Measurements from ENCODE around the gene YARS2. TPM values are rescaled to one million over a fixed set of nuclear protein-coding genes. Genes with fewer than 3 reads are reported as not detected.

The YARS2 gene
- polyA plus RNA-seq, result 22.9 TPM
- long read RNA-seq, donor 1, transcript YARS2-201 (5 exons, 2,122 nt), result major isoform, 7 of 7 reads
- long read RNA-seq, donor 1, partial matches to known transcripts, result 0 of 7 reads
- long read RNA-seq, donor 1, other reads (novel, unspliced or antisense), result 0 of 7 reads
- long read RNA-seq, donor 2, transcript YARS2-201 (5 exons, 2,122 nt), result major isoform, 12 of 12 reads
- long read RNA-seq, donor 2, partial matches to known transcripts, result 0 of 12 reads
- long read RNA-seq, donor 2, other reads (novel, unspliced or antisense), result 0 of 12 reads
- long read RNA-seq, donor 3, result 0 reads
- long read RNA-seq, donor 4, result 0 reads
- long read RNA-seq, donor 5, transcript YARS2-201 (5 exons, 2,122 nt), result major isoform, 7 of 7 reads
- long read RNA-seq, donor 5, partial matches to known transcripts, result 0 of 7 reads
- long read RNA-seq, donor 5, other reads (novel, unspliced or antisense), result 0 of 7 reads
- long read RNA-seq, donor 6, transcript YARS2-201 (5 exons, 2,122 nt), result major isoform, 12 of 17 reads
- long read RNA-seq, donor 6, partial matches to known transcripts, result 5 of 17 reads
- long read RNA-seq, donor 6, other reads (novel, unspliced or antisense), result 0 of 17 reads
- long read RNA-seq, donor 7, partial matches to known transcripts, result 0 of 2 reads
- long read RNA-seq, donor 7, other reads (novel, unspliced or antisense), result 0 of 2 reads
- long read RNA-seq, donor 8, transcript YARS2-201 (5 exons, 2,122 nt), result major isoform, 20 of 31 reads
- long read RNA-seq, donor 8, partial matches to known transcripts, result 11 of 31 reads
- long read RNA-seq, donor 8, other reads (novel, unspliced or antisense), result 0 of 31 reads
- long read RNA-seq, donor 9, transcript YARS2-201 (5 exons, 2,122 nt), result major isoform, 14 of 14 reads
- long read RNA-seq, donor 9, partial matches to known transcripts, result 0 of 14 reads
- long read RNA-seq, donor 9, other reads (novel, unspliced or antisense), result 0 of 14 reads
- long read RNA-seq, donor 10, transcript YARS2-201 (5 exons, 2,122 nt), result major isoform, 16 of 16 reads
- long read RNA-seq, donor 10, partial matches to known transcripts, result 0 of 16 reads
- long read RNA-seq, donor 10, other reads (novel, unspliced or antisense), result 0 of 16 reads
- long read RNA-seq, donor 11, transcript YARS2-201 (5 exons, 2,122 nt), result major isoform, 9 of 9 reads
- long read RNA-seq, donor 11, partial matches to known transcripts, result 0 of 9 reads
- long read RNA-seq, donor 11, other reads (novel, unspliced or antisense), result 0 of 9 reads

DNA sequence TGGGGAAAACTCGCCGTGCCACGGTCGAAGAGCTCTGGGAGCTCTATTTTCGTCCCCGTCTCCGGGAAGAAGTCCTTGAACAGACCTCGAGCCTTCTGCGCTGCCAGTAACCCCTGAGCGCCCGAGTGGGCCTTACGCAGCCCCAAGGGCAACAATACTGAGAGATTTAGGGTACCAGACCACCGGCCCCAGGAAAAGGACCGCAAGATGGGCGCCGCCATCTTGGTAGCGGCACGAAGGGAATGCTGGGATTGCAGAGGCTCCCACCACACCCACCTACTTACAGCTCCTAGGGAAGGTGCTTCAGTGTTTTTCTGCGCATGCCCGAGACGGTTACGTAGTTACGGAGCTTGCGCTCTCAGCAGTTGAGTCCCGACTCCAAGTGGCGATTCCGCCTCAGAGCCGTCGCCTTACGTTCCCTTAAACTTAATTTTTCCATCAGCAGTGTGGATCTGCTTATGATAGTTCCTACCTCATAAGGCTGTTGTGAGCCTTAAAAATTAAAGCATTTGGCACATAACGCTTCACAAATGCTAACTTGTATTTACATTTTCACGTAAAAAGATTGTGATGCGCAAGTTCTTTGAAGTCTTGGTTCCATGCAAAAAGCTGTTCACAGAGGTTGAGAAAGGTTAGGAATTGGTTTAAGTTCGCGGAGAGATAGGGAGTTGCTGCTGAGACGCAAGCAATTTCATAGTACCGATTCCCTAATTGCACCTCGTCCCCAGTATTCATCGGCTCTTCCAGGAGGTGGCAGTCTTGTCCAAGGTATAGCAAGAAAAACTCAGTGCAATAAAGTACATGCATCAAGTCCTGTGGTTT is at the start of gene YARS2:
Gene YARS2, minus strand, starts transcription at position 244 of the 822 bp plus-strand sequence. Its CDS starts 23 bp downstream, at position 221.
- Histone ChIP-seq H3K4me1 (ENCODE audit: control insufficient read depth, insufficient read depth, low read length) (peaks cover 11% of the 10 kb centered on the region), H3K36me3 (ENCODE audit: control insufficient read depth, insufficient read depth, low read length) (peaks cover 20% of the 10 kb centered on the region), H3K4me3 (ENCODE audit: low read length) (peak within 1 kb of the TSS; percentile 77), H3K27ac (ENCODE audit: low read length) (peak within 1 kb of the TSS; percentile 97), H3K9me3 (ENCODE audit: control insufficient read depth, low read depth, low read length) (no peaks in the 10 kb centered on the region), H3K27me3 (ENCODE audit: control insufficient read depth, insufficient read depth, low read length) (no peaks in the 10 kb centered on the region)
- WGBS (ENCODE audit: insufficient coverage, low lambda C conversion rate), result no CpG with 5 or more reads among the region's 39 CpGs
- peak; percentile 97 to 98 for DNase-seq

DNA sequence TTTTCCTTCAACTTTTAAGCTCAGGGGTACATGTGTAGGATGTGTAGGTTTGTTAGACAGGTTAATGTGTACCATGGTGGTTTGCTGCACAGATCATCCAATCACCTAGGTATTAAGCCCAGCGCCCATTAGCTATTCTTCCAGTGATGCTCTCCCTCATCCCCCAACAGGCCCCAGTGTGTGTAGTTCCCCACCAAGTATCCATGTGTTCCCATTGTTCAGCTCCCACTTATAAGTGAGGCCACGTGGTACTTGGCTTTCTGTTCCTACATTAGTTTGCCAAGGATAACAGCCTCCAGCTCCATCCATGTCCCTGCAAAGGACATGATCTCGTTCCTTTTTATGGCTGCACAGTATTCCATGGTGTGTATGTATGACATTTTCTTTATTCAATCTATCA is 48.6 kb upstream of the YARS2 start:
- no peak for DNase-seq
- Histone ChIP-seq H3K4me1 (ENCODE audit: control insufficient read depth, insufficient read depth, low read length) (no peaks in the 10 kb centered on the region), H3K36me3 (ENCODE audit: control insufficient read depth, insufficient read depth, low read length) (peaks cover 12% of the 10 kb centered on the region), H3K27ac (ENCODE audit: low read length) (no peak overlapping the region), H3K9me3 (ENCODE audit: control insufficient read depth, low read depth, low read length) (peaks cover 6% of the 10 kb centered on the region), H3K27me3 (ENCODE audit: control insufficient read depth, insufficient read depth, low read length) (no peaks in the 10 kb centered on the region), H3K4me3 (ENCODE audit: low read length) (no peak overlapping the region)
- WGBS (ENCODE audit: insufficient coverage, low lambda C conversion rate), result 80% methylated on average over 1 of the region's 3 CpGs

DNA sequence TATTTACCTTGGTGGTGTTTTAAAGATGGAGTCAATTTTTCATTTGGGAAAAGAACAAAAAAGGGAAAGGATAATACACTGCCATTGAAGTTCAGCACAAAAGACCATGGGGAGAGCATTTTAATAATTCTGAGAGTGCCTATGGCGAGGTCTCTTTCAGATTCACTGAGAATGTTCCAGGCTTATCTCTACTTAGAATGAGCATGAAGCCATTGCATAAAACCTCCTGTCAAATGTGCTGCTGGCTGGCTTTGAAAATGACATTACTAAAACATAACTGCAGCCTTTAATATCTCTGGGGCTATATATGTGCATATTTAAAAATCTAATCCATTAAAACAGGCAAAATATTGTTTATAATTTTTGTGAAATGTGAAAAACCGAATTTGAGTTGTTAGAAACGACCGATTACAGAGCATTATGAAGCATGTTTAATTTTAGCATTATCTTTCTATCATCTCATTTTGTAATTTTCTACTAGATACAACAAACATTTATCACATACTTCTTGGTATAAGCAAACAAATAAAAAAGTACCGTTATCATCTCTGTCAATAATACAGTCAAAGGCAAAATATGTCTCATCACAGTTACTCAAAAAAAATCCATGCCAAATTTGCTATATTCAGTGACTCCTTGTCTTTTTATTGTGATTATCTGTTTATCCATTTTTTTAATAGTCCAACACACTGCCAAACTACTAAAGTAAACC is 45.7 kb upstream of the YARS2 start:
- H3K27me3 ChIP-seq (ENCODE audit: control insufficient read depth, insufficient read depth, low read length), result no peaks in the 10 kb centered on the region
- no peaks in the 10 kb centered on the region for H3K9me3 ChIP-seq (ENCODE audit: control insufficient read depth, low read depth, low read length)
- no peak overlapping the region for H3K4me3 ChIP-seq (ENCODE audit: low read length)
- no peaks in the 10 kb centered on the region for H3K4me1 ChIP-seq (ENCODE audit: control insufficient read depth, insufficient read depth, low read length)
- 100% methylated on average over 3 of the region's 5 CpGs for WGBS (ENCODE audit: insufficient coverage, low lambda C conversion rate)
- no peak for DNase-seq
- H3K36me3 ChIP-seq (ENCODE audit: control insufficient read depth, insufficient read depth, low read length), result peaks cover 5% of the 10 kb centered on the region
- no peak overlapping the region for H3K27ac ChIP-seq (ENCODE audit: low read length)

DNA sequence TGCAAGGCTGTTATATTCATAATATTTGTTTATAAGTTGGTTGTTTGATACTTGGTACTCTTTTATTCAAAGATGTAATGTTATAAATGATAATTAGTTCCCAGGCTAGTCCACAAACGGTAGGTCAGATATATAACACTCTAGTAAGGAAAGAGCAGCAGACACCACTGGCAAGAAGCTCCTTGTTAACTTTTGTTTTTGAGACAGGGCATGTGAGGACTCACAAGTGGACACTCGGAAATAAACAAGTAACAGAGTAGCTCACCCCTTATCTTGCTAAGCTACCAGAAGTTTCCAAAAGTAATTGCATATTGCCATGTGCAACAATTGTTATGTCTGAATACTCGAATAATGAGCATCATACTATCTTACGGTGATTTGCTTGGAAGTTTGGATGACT is 38.6 kb upstream of the YARS2 start:
- no peak overlapping the region for H3K4me3 ChIP-seq (ENCODE audit: low read length)
- H3K9me3 ChIP-seq (ENCODE audit: control insufficient read depth, low read depth, low read length), result no peaks in the 10 kb centered on the region
- WGBS (ENCODE audit: insufficient coverage, low lambda C conversion rate), result 83% methylated on average over 1 of the region's 4 CpGs
- H3K27ac ChIP-seq (ENCODE audit: low read length), result no peak overlapping the region
- no peaks in the 10 kb centered on the region for H3K27me3 ChIP-seq (ENCODE audit: control insufficient read depth, insufficient read depth, low read length)
- peaks cover 20% of the 10 kb centered on the region for H3K36me3 ChIP-seq (ENCODE audit: control insufficient read depth, insufficient read depth, low read length)
- no peak for DNase-seq
- H3K4me1 ChIP-seq (ENCODE audit: control insufficient read depth, insufficient read depth, low read length), result no peaks in the 10 kb centered on the region

DNA sequence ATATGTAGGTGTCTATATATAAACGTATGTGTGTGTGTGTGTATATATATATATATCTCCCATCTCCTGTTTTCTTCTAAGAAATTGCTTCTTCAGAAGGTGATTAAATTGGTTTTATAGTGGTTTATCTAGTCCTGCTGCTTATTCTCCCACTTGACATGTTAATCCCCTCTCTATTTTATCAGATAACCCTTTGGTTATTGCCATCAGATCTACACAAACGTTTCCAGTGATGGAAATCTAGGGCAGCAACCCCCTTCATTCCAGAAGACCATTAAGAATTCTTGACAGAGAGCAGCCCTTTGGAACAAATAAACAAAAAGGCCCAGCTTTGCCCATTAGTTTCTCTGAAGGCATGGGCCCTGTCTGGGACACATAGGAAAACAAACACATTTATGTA is 34.2 kb upstream of the YARS2 start:
- no peak overlapping the region for H3K4me3 ChIP-seq (ENCODE audit: low read length)
- H3K27me3 ChIP-seq (ENCODE audit: control insufficient read depth, insufficient read depth, low read length), result no peaks in the 10 kb centered on the region
- H3K27ac ChIP-seq (ENCODE audit: low read length), result no peak overlapping the region
- H3K36me3 ChIP-seq (ENCODE audit: control insufficient read depth, insufficient read depth, low read length), result peaks cover 17% of the 10 kb centered on the region
- no peaks in the 10 kb centered on the region for H3K9me3 ChIP-seq (ENCODE audit: control insufficient read depth, low read depth, low read length)
- DNase-seq, result no peak
- WGBS (ENCODE audit: insufficient coverage, low lambda C conversion rate), result no CpG with 5 or more reads among the region's 2 CpGs
- no peaks in the 10 kb centered on the region for H3K4me1 ChIP-seq (ENCODE audit: control insufficient read depth, insufficient read depth, low read length)

DNA sequence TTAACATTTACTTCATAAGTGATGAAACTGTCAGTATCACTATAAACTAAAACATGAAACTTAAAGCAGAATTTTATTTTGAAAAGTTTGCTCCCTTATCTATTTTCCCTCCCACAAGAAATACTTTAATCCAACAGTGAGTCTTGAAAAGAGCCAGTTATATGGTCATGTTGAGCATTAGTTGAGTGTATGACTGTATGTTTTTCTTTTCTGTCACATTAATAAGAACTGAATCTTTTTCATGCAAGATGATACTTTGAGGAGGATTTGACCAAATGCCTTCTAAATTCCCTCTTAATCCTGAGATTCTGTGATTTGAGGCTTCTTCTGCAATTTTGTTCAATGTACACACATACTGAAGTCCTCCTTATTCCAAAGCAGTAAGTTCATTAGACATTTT is 33.7 kb upstream of the YARS2 start:
- no peak overlapping the region for H3K27ac ChIP-seq (ENCODE audit: low read length)
- H3K4me3 ChIP-seq (ENCODE audit: low read length), result no peak overlapping the region
- no peaks in the 10 kb centered on the region for H3K4me1 ChIP-seq (ENCODE audit: control insufficient read depth, insufficient read depth, low read length)
- no peak for DNase-seq
- H3K36me3 ChIP-seq (ENCODE audit: control insufficient read depth, insufficient read depth, low read length), result peaks cover 14% of the 10 kb centered on the region
- H3K27me3 ChIP-seq (ENCODE audit: control insufficient read depth, insufficient read depth, low read length), result no peaks in the 10 kb centered on the region
- no peaks in the 10 kb centered on the region for H3K9me3 ChIP-seq (ENCODE audit: control insufficient read depth, low read depth, low read length)

DNA sequence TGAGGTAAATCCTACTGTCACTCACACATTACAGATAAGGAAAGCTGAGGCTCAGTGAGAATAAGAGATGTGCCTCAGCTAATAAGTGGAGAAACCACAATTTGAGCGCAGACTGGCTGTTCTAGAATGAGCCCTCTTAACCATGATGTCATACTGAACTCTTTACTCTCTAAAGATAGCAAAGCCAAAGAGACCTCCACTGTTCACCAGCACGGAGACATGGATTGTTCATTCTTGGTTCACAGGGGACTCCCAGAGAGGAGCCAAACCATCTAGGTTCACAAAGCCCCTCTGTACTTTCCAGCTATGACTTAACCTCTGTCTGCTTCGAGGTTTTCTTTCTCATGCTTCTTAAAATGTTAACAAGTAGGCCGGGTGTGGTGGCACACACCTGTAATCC is 32.7 kb upstream of the YARS2 start:
- Histone ChIP-seq H3K4me1 (ENCODE audit: control insufficient read depth, insufficient read depth, low read length) (no peaks in the 10 kb centered on the region), H3K9me3 (ENCODE audit: control insufficient read depth, low read depth, low read length) (no peaks in the 10 kb centered on the region), H3K27ac (ENCODE audit: low read length) (no peak overlapping the region), H3K36me3 (ENCODE audit: control insufficient read depth, insufficient read depth, low read length) (peaks cover 12% of the 10 kb centered on the region), H3K4me3 (ENCODE audit: low read length) (no peak overlapping the region), H3K27me3 (ENCODE audit: control insufficient read depth, insufficient read depth, low read length) (no peaks in the 10 kb centered on the region)
- DNase-seq, result no peak
- no CpG with 5 or more reads among the region's 4 CpGs for WGBS (ENCODE audit: insufficient coverage, low lambda C conversion rate)

DNA sequence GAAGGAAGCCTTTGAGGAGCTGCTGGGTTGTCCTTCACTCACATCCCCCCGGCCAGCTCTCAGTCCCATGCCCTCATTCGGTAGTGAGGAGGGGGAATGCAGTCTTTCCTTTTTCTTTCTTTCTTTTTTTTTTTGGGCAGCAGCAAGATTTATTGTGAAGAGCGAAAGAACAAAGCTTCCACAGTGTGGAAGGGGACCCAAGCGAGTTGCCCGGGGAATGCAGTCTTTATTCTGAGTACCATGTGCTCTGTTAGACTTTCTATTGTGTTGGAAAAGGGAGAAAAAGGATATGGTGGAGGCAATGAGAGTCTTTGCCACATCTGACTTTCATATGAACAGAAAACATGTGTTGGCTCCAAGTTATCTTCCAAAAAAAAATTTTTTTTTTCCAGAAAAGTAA is 29.9 kb upstream of the YARS2 start:
- WGBS (ENCODE audit: insufficient coverage, low lambda C conversion rate), result no CpG with 5 or more reads among the region's 5 CpGs
- Histone ChIP-seq H3K9me3 (ENCODE audit: control insufficient read depth, low read depth, low read length) (no peaks in the 10 kb centered on the region), H3K27ac (ENCODE audit: low read length) (no peak overlapping the region), H3K4me3 (ENCODE audit: low read length) (no peak overlapping the region), H3K4me1 (ENCODE audit: control insufficient read depth, insufficient read depth, low read length) (no peaks in the 10 kb centered on the region), H3K27me3 (ENCODE audit: control insufficient read depth, insufficient read depth, low read length) (no peaks in the 10 kb centered on the region), H3K36me3 (ENCODE audit: control insufficient read depth, insufficient read depth, low read length) (peaks cover 3% of the 10 kb centered on the region)
- DNase-seq, result no peak

DNA sequence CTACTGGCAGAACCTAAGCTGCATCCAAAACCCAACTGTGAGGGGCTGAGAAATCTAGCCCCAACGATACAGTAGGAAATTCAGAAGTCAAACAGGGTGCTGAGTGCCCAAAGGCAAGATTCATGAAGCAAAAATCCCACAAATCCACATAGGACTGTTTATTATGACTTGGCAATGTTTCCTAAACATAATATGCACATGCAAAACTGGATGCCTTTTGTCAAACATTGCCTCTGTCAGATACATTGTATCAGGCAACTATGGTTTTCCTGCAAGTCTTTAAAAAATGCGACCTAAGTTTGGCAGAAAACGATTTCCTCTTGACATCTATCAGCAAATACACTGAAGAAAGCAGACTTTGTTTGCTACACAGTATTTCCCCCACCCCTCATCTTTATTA is 27.3 kb upstream of the YARS2 start:
- 100% methylated on average over 2 of the region's 3 CpGs for WGBS (ENCODE audit: insufficient coverage, low lambda C conversion rate)
- no peaks in the 10 kb centered on the region for H3K9me3 ChIP-seq (ENCODE audit: control insufficient read depth, low read depth, low read length)
- no peaks in the 10 kb centered on the region for H3K27me3 ChIP-seq (ENCODE audit: control insufficient read depth, insufficient read depth, low read length)
- H3K27ac ChIP-seq (ENCODE audit: low read length), result no peak overlapping the region
- H3K36me3 ChIP-seq (ENCODE audit: control insufficient read depth, insufficient read depth, low read length), result no peaks in the 10 kb centered on the region
- no peak for DNase-seq
- no peak overlapping the region for H3K4me3 ChIP-seq (ENCODE audit: low read length)
- no peaks in the 10 kb centered on the region for H3K4me1 ChIP-seq (ENCODE audit: control insufficient read depth, insufficient read depth, low read length)

Measured in large intestine (tissue), 12 donors.